OCI-LY3 (cell line): ENCODE measurements around the gene RFX2.

Source experiments
- H2AFZ ChIP-seq: fragments of 200-600, 300-600 bp; shearing (Covaris generic); 2 replicates; pipeline ENCODE4 v1.6.0; 2014; ENCODE audit warnings: antibody characterized with exemption, low read depth, low read length
- H3K27ac ChIP-seq: fragments of 200-600, 300-600 bp; sonication (generic); 2 replicates; pipeline ENCODE4 v1.5.1; 2014; ENCODE audit warnings: mild to moderate bottlenecking, low read length, moderate library complexity, mixed read lengths
- H3K27me3 ChIP-seq: fragments of 200-600, 300-600 bp; sonication (generic); 2 replicates; pipeline ENCODE4 v1.6.1; 2014; ENCODE audit warnings: low read depth, low read length, mixed read lengths
- H3K36me3 ChIP-seq: fragments of 200-600, 300-600 bp; sonication (generic); replicated peaks from 2 replicates; pipeline ENCODE3; 2014; ENCODE audit warnings: low read depth, low read length, mixed read lengths
- H3K4me1 ChIP-seq: fragments of 300-600, 200-600 bp; sonication (generic); 2 replicates; pipeline ENCODE4 v1.6.1; 2014; ENCODE audit warnings: low read length, mixed read lengths
- H3K4me2 ChIP-seq: fragments of 200-600, 300-600 bp; sonication (generic); 2 replicates; pipeline ENCODE4 v1.6.1; 2014; ENCODE audit warnings: low read length, mixed read lengths
- H3K4me3 ChIP-seq: fragments of 300-600, 200-600 bp; sonication (generic); 2 replicates; pipeline ENCODE4 v1.5.1; 2014; ENCODE audit warnings: antibody characterized with exemption, mild to moderate bottlenecking, low read length, moderate library complexity
- H3K79me2 ChIP-seq: fragments of 300-600, 200-600 bp; shearing (Covaris generic); 2 replicates; pipeline ENCODE4 v1.6.1; 2014; ENCODE audit warnings: mild to moderate bottlenecking, low read length, mixed read lengths
- H3K9ac ChIP-seq: fragments of 300-600, 200-600 bp; shearing (Covaris generic); 2 replicates; pipeline ENCODE4 v1.6.0; 2014; ENCODE audit warnings: mild to moderate bottlenecking, low read length, moderate library complexity
- H3K9me3 ChIP-seq: fragments of 200-600, 300-600 bp; shearing (Covaris generic); 2 replicates; pipeline ENCODE4 v1.6.1; 2014; ENCODE audit warnings: low read length, mixed read lengths; ENCODE audit not compliant: insufficient read depth
- H4K20me1 ChIP-seq: fragments of 200-600, 300-600 bp; sonication (generic); 2 replicates; pipeline ENCODE4 v1.6.1; 2016; ENCODE audit warnings: low read length, mixed read lengths; ENCODE audit not compliant: insufficient read depth
- EZH2phosphoT487 ChIP-seq: fragments of 200-600 bp; shearing (Covaris generic); IDR thresholded peaks from 2 replicates; pipeline ENCODE4 v1.6.1; 2018; ENCODE audit warnings: antibody characterized with exemption, mixed run types, low read depth
- TF ChIP-seq, protein P1 (sequence below): fragments of 200-600, 300-600 bp; sonication (generic); IDR thresholded peaks from 2 replicates; pipeline ENCODE4 v1.5.1; 2014; ENCODE audit warnings: antibody characterized with exemption, low read length, low read depth

The RFX2 gene

DNA sequence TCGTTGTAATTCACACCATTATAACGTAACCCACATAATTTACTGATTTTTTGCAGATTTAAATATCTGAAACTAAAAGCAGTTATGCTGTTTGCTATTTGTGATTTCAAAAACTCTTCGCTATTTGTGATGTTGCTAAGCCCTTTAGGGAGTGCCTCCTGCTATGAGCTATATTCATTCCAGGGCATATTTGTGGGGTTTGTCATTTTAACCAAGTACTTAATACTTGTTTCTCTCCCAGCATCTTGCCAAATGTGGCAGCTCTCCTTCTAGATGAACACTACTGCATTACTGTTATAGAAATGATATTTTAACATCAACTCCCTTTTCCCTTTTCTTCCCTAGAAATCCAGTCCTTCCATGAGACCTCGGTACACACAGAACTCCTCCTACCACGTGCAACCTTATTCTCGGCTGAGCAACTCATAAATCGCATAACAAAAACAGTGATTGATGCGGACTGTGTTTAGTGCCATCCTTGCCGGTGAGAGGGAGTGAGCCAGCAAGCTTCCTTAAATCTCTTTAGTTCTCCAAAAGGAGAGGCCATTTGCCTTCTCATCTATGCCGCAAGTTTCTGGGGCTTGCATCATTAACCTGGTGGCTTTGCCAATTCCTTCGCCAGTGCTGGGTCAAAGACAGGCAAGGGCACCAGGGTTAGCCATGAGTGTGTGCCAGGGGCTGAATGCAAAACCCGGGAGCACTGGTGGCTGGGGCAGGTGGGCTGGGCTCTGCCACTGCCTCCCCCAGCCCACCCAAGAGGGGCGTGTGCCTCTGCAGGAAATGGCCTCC lies 33.4 kb downstream of the RFX2 start:
- no peak overlapping the region for H3K4me2 ChIP-seq
- no peak overlapping the region for H2AFZ ChIP-seq

DNA sequence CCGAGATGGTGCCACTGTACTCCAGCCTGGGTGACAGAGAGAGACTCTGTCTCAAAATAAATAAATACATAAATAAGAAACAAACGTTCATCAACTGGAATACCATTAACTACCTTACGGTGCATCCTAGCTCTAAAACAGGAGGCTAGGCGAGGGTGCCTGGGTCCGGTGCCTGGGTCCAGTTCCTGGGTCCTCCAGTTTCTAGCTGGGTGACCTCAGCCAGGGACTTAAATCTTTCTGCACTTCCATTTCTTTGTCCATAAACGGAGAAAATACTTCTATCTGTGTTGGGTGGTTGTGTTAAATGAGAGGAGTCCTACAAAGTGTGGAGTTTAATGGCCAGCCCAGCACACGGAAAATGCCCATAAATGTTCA lies 34.0 kb downstream of the RFX2 start:
- Histone ChIP-seq H3K27me3 (no peaks in the 10 kb centered on the region), H4K20me1 (no peaks in the 10 kb centered on the region), H3K4me2 (no peak overlapping the region), H3K27ac (no peak overlapping the region), H3K9me3 (no peaks in the 10 kb centered on the region), H3K79me2 (no peaks in the 10 kb centered on the region), H3K36me3 (no peaks in the 10 kb centered on the region), H3K4me1 (no peaks in the 10 kb centered on the region; the same call in 1 of the 2 replicates), H3K4me3 (no peak overlapping the region), H2AFZ (no peak overlapping the region), H3K9ac (no peak overlapping the region)
- no peak for TF ChIP-seq EZH2phosphoT487
- TF ChIP-seq, protein P1, sequence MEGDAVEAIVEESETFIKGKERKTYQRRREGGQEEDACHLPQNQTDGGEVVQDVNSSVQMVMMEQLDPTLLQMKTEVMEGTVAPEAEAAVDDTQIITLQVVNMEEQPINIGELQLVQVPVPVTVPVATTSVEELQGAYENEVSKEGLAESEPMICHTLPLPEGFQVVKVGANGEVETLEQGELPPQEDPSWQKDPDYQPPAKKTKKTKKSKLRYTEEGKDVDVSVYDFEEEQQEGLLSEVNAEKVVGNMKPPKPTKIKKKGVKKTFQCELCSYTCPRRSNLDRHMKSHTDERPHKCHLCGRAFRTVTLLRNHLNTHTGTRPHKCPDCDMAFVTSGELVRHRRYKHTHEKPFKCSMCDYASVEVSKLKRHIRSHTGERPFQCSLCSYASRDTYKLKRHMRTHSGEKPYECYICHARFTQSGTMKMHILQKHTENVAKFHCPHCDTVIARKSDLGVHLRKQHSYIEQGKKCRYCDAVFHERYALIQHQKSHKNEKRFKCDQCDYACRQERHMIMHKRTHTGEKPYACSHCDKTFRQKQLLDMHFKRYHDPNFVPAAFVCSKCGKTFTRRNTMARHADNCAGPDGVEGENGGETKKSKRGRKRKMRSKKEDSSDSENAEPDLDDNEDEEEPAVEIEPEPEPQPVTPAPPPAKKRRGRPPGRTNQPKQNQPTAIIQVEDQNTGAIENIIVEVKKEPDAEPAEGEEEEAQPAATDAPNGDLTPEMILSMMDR, result no peak

More for the DNA sequence above, 33.4 kb downstream of the RFX2 start:
- Histone ChIP-seq H3K79me2 (no peaks in the 10 kb centered on the region), H3K27ac (no peak overlapping the region), H3K9me3 (no peaks in the 10 kb centered on the region), H4K20me1 (no peaks in the 10 kb centered on the region), H3K4me3 (no peak overlapping the region), H3K27me3 (no peaks in the 10 kb centered on the region), H3K9ac (no peak overlapping the region), H3K4me1 (no peaks in the 10 kb centered on the region; the same call in 1 of the 2 replicates), H3K36me3 (no peaks in the 10 kb centered on the region)
- TF ChIP-seq, protein P1, result no peak
- no peak for TF ChIP-seq EZH2phosphoT487

GRCh38 chr19:6074709-6075403 lies 35.4 kb downstream of the RFX2 start:
- no peak overlapping the region for H3K4me3 ChIP-seq
- H3K79me2 ChIP-seq, result no peaks in the 10 kb centered on the region
- no peaks in the 10 kb centered on the region for H3K27me3 ChIP-seq

More at GRCh38 chr19:6074709-6075403, 35.4 kb downstream of the RFX2 start:
- Histone ChIP-seq H3K36me3 (no peaks in the 10 kb centered on the region), H4K20me1 (no peaks in the 10 kb centered on the region), H3K9me3 (no peaks in the 10 kb centered on the region), H3K27ac (no peak overlapping the region), H2AFZ (no peak overlapping the region), H3K4me2 (no peak overlapping the region), H3K9ac (no peak overlapping the region), H3K4me1 (no peaks in the 10 kb centered on the region; the same call in 1 of the 2 replicates)
- TF ChIP-seq EZH2phosphoT487, result no peak
- TF ChIP-seq, protein P1, result no peak
